ENCODE data around the gene IP6K1.

Gene IP6K1

DNA sequence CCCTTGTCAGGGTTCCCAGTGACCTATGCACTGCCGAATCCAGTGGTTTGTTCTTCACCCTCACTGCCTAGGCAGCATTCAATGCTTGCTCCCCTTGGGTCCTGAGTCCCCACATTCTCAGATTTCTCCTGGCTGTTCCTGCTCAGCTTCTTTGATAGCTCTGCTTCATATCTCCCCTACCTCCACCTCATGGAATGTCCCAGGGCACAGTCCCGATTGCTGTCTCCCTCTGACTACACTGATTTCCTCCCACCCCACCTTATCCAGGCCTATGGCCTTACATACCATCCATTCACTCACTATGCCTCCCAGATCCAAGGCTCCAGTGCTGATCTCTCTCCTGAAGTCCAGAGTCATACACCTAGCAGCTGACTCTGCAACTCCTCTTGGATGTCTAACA, 14.8 kb upstream of the IP6K1 start:
- H2AFZ ChIP-seq (ENCODE audit: low read length), result no peak overlapping the region
- H3K9me2 ChIP-seq (replicated peaks; ENCODE audit: low read depth, low read length), result no peaks in the 10 kb centered on the region
- no peak overlapping the region for H3K9ac ChIP-seq (ENCODE audit: low read depth, low read length, poor library complexity, severe bottlenecking)

DNA sequence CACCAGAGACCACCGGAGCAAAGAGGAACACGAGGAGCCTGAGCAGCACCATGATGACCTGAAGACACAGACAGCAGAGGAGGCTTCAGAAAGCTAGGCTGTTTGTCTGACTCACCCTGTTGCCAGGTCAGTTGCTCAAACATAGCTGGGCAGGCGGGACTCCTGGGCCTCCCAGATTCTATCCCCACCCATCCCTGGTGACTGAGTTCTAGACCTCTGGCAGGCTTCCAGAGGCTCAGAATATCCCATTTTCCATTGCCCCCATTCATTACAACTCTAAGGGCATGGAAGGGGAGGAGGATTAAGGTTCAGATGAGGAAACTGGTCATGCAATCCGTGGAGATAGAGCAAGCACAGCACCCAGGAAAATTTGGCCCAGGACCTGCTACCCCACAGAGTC, 13.4 kb upstream of the IP6K1 start, which contains the start of gene CDHR4:
Gene CDHR4 (minus strand): TSS at position 113 of the 400 bp plus-strand sequence. CDS start 61 bp downstream, at position 52.
- no peak within 1 kb of the TSS for H2AFZ ChIP-seq (ENCODE audit: low read length)

More for the DNA sequence above, 14.8 kb upstream of the IP6K1 start:
- Histone ChIP-seq H3K79me2 (ENCODE audit: insufficient read depth, low read length) (peaks cover 21% of the 10 kb centered on the region), H3K36me3 (ENCODE audit: insufficient read depth, low read length) (no peaks in the 10 kb centered on the region), H3K4me3 (ENCODE audit: low read length, poor library complexity, severe bottlenecking) (no peak overlapping the region), H4K20me1 (ENCODE audit: insufficient read depth, low read length, poor library complexity, severe bottlenecking) (peaks cover 4% of the 10 kb centered on the region), H3K4me1 (ENCODE audit: insufficient read depth, low read length, poor library complexity, severe bottlenecking) (peaks cover 19% of the 10 kb centered on the region), H3F3A (ENCODE audit: low read depth) (peaks cover 6% of the 10 kb centered on the region), H3K9me3 (ENCODE audit: insufficient read depth, low read depth, low read length) (no peaks in the 10 kb centered on the region), H3K27me3 (ENCODE audit: insufficient read depth, low read length, poor library complexity, severe bottlenecking) (no peaks in the 10 kb centered on the region), H3K4me2 (ENCODE audit: low read depth, low read length, poor library complexity, severe bottlenecking) (no peak overlapping the region)
- TF ChIP-seq, protein P1, sequence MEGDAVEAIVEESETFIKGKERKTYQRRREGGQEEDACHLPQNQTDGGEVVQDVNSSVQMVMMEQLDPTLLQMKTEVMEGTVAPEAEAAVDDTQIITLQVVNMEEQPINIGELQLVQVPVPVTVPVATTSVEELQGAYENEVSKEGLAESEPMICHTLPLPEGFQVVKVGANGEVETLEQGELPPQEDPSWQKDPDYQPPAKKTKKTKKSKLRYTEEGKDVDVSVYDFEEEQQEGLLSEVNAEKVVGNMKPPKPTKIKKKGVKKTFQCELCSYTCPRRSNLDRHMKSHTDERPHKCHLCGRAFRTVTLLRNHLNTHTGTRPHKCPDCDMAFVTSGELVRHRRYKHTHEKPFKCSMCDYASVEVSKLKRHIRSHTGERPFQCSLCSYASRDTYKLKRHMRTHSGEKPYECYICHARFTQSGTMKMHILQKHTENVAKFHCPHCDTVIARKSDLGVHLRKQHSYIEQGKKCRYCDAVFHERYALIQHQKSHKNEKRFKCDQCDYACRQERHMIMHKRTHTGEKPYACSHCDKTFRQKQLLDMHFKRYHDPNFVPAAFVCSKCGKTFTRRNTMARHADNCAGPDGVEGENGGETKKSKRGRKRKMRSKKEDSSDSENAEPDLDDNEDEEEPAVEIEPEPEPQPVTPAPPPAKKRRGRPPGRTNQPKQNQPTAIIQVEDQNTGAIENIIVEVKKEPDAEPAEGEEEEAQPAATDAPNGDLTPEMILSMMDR (conservative IDR thresholded peaks at IDR 0.05; ENCODE audit: low read length), result no peak
- no peak for TF ChIP-seq EZH2phosphoT487 (IDR thresholded peaks at IDR 0.05; ENCODE audit: borderline replicate concordance)

DNA sequence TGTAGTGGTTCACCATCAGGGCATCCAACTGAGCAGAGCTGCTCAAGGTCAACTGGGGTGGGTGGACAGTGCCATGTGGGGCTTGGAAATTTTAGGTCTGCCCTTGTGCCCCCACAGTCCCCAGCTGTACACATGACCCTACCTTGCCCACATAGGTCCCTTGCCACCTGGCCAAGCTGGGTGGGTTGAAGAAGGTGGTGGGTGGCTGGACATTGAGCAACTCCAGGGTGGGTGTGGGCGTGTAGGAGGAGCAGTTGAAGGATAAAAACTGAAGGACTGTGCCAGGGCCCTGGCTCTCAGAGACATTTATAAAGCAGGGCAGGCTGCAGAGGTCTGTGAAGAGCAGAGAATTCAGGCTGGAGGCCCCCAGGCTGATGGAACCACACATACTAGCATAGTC, 12.8 kb upstream of the IP6K1 start:
- H3K27me3 ChIP-seq (ENCODE audit: insufficient read depth, low read length, poor library complexity, severe bottlenecking), result no peaks in the 10 kb centered on the region
- TF ChIP-seq, protein P1 (conservative IDR thresholded peaks at IDR 0.05; ENCODE audit: low read length), result no peak
- no peak for TF ChIP-seq EZH2phosphoT487 (IDR thresholded peaks at IDR 0.05; ENCODE audit: borderline replicate concordance)
- H3K9ac ChIP-seq (ENCODE audit: low read depth, low read length, poor library complexity, severe bottlenecking), result no peak overlapping the region
- H3F3A ChIP-seq (ENCODE audit: low read depth), result no peaks in the 10 kb centered on the region
- no peaks in the 10 kb centered on the region for H3K36me3 ChIP-seq (ENCODE audit: insufficient read depth, low read length)
- no peaks in the 10 kb centered on the region for H3K9me2 ChIP-seq (replicated peaks; ENCODE audit: low read depth, low read length)
- no peak overlapping the region for H3K4me3 ChIP-seq (ENCODE audit: low read length, poor library complexity, severe bottlenecking)
- H3K4me1 ChIP-seq (ENCODE audit: insufficient read depth, low read length, poor library complexity, severe bottlenecking), result peaks cover 2% of the 10 kb centered on the region
- no peak overlapping the region for H3K4me2 ChIP-seq (ENCODE audit: low read depth, low read length, poor library complexity, severe bottlenecking)
- H3K9me3 ChIP-seq (ENCODE audit: insufficient read depth, low read depth, low read length), result no peaks in the 10 kb centered on the region
- peaks cover 2% of the 10 kb centered on the region for H4K20me1 ChIP-seq (ENCODE audit: insufficient read depth, low read length, poor library complexity, severe bottlenecking)
- peaks cover 10% of the 10 kb centered on the region for H3K79me2 ChIP-seq (ENCODE audit: insufficient read depth, low read length)
- H2AFZ ChIP-seq (ENCODE audit: low read length), result no peak overlapping the region

More for the DNA sequence above, 13.4 kb upstream of the IP6K1 start, which contains the start of gene CDHR4:
- Histone ChIP-seq H3K79me2 (ENCODE audit: insufficient read depth, low read length) (peaks cover 16% of the 10 kb centered on the region), H3K9ac (ENCODE audit: low read depth, low read length, poor library complexity, severe bottlenecking) (no peak within 1 kb of the TSS), H3F3A (ENCODE audit: low read depth) (peaks cover 2% of the 10 kb centered on the region; the same call in 1 of the 2 replicates), H3K4me1 (ENCODE audit: insufficient read depth, low read length, poor library complexity, severe bottlenecking) (peaks cover 8% of the 10 kb centered on the region), H4K20me1 (ENCODE audit: insufficient read depth, low read length, poor library complexity, severe bottlenecking) (peaks cover 4% of the 10 kb centered on the region), H3K4me3 (ENCODE audit: low read length, poor library complexity, severe bottlenecking) (no peak within 1 kb of the TSS), H3K36me3 (ENCODE audit: insufficient read depth, low read length) (no peaks in the 10 kb centered on the region), H3K9me3 (ENCODE audit: insufficient read depth, low read depth, low read length) (no peaks in the 10 kb centered on the region), H3K27me3 (ENCODE audit: insufficient read depth, low read length, poor library complexity, severe bottlenecking) (no peaks in the 10 kb centered on the region), H3K4me2 (ENCODE audit: low read depth, low read length, poor library complexity, severe bottlenecking) (no peak within 1 kb of the TSS), H3K9me2 (replicated peaks; ENCODE audit: low read depth, low read length) (no peaks in the 10 kb centered on the region)
- no peak for TF ChIP-seq EZH2phosphoT487 (IDR thresholded peaks at IDR 0.05; ENCODE audit: borderline replicate concordance)
- TF ChIP-seq, protein P1 (conservative IDR thresholded peaks at IDR 0.05; ENCODE audit: low read length), result no peak

Measured in Loucy (cell line).